Astrocyte (in vitro differentiated cells and primary cell): ENCODE measurements around the gene UMODL1.

Source experiments
- EZH2 ChIP-seq: IDR thresholded peaks from 2 replicates; pipeline ENCODE4 v1.6.1; 2012; ENCODE audit warnings: mild to moderate bottlenecking, low read length, inconsistent platforms; ENCODE audit not compliant: insufficient read depth
- TF ChIP-seq, protein P1 (sequence below): IDR thresholded peaks from 2 replicates; pipeline ENCODE4 v1.5.1; 2011; ENCODE audit warnings: low read depth, mild to moderate bottlenecking, inconsistent platforms, low read length, moderate library complexity; ENCODE audit not compliant: insufficient read depth

DNA sequence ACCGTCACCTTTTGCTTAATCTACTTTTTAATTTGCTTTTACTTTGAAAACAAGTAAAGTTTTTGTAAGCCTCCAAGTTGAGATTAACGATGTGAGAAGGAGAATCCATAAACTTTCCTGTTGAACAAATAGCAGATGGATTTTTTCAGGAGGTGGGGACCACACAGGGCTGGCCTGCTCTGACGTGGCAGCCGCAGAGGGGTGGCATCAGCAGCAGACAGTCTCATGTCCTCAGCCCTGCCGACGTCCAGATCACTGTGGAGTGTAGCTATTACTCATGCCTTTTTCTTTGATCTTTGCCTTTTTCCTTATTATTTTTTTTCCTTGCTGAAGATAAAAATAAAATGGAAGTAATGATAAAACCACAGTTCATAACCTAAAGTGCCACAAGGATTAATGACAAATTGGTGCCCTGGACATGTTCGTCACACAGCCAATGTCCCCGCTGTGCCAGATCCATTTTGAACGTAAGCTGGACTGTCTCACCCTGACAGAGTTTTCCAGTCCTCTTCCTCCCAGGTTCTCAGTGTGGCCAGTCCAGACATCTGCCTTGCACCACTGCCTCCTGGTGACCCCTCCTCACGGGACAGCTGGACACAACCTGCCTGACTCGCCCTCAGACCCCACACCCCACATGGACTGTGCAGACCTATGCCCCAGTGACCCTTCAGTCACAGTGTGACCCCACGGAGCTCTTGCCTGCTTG lies 45.6 kb upstream of the UMODL1 start:
- TF ChIP-seq, protein P1, sequence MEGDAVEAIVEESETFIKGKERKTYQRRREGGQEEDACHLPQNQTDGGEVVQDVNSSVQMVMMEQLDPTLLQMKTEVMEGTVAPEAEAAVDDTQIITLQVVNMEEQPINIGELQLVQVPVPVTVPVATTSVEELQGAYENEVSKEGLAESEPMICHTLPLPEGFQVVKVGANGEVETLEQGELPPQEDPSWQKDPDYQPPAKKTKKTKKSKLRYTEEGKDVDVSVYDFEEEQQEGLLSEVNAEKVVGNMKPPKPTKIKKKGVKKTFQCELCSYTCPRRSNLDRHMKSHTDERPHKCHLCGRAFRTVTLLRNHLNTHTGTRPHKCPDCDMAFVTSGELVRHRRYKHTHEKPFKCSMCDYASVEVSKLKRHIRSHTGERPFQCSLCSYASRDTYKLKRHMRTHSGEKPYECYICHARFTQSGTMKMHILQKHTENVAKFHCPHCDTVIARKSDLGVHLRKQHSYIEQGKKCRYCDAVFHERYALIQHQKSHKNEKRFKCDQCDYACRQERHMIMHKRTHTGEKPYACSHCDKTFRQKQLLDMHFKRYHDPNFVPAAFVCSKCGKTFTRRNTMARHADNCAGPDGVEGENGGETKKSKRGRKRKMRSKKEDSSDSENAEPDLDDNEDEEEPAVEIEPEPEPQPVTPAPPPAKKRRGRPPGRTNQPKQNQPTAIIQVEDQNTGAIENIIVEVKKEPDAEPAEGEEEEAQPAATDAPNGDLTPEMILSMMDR, result no peak
- no peak for TF ChIP-seq EZH2
